ENCODE data around the gene TMEM266.

TMEM266 gene

GRCh38 chr15:76163457-76164295, 103.9 kb downstream of the TMEM266 start:
- DNase-seq: peak; percentile 15

GRCh38 chr15:76164602-76165001, 104.8 kb downstream of the TMEM266 start:
- DNase-seq: no peak

GRCh38 chr15:76165951-76166350, 106.2 kb downstream of the TMEM266 start:
- no peak for DNase-seq

GRCh38 chr15:76168237-76168984, 108.6 kb downstream of the TMEM266 start:
- DNase-seq: no peak

- DNase-seq: peak; percentile 51
These were observed 109.2 kb downstream of the TMEM266 start for GRCh38 chr15:76169018-76169417.

GRCh38 chr15:76169911-76170800, 110.4 kb downstream of the TMEM266 start:
- no peak for DNase-seq

GRCh38 chr15:76172782-76173181, 113.0 kb downstream of the TMEM266 start:
- no peak for DNase-seq

- no peak for DNase-seq
These were observed 113.6 kb downstream of the TMEM266 start for GRCh38 chr15:76173317-76173834.

- no peak for DNase-seq
These were observed 114.9 kb downstream of the TMEM266 start for GRCh38 chr15:76174654-76175053.

- no peak for DNase-seq
These were observed 115.7 kb downstream of the TMEM266 start for GRCh38 chr15:76175442-76175841.

- no peak for DNase-seq
These were observed 116.3 kb downstream of the TMEM266 start for GRCh38 chr15:76176059-76176458.

GRCh38 chr15:76176487-76177085, 116.8 kb downstream of the TMEM266 start:
- no peak for DNase-seq

- DNase-seq: no peak
These were observed 117.8 kb downstream of the TMEM266 start for GRCh38 chr15:76177491-76178040.

GRCh38 chr15:76178296-76179000, 118.7 kb downstream of the TMEM266 start:
- DNase-seq: no peak

- DNase-seq: no peak
These were observed 119.2 kb downstream of the TMEM266 start for GRCh38 chr15:76179023-76179422.

- DNase-seq: no peak
These were observed 120.5 kb downstream of the TMEM266 start for GRCh38 chr15:76180321-76180720.

- DNase-seq: no peak
These were observed 121.9 kb downstream of the TMEM266 start for GRCh38 chr15:76181705-76182107.

- no peak for DNase-seq
These were observed 124.3 kb downstream of the TMEM266 start for GRCh38 chr15:76183930-76184649.

- no peak for DNase-seq
These were observed 124.9 kb downstream of the TMEM266 start for GRCh38 chr15:76184650-76185035.

GRCh38 chr15:76185716-76186115, 125.9 kb downstream of the TMEM266 start:
- DNase-seq: peak; percentile 55

GRCh38 chr15:76187163-76187562, 127.4 kb downstream of the TMEM266 start:
- DNase-seq: no peak

Data from NCI-H226 (cell line).